Fibroblast of the aortic adventitia (primary cell): ENCODE data around the gene PLPP2. TPM values are rescaled to one million over a fixed set of nuclear protein-coding genes. Genes with fewer than 3 reads are reported as not detected.
"Not testable (repeated sequence)": the region's sequence is repeated elsewhere in the genome, so short reads cannot be mapped to it uniquely, and the experiment has no call there.

ENCODE experiments used
- DNase-seq: peaks from one replicate; pipeline ENCODE4 v3.0.0-alpha.2; 2010; ENCODE audit warnings: low read depth
- H3K4me3 ChIP-seq: 2 replicates; pipeline ENCODE4 v1.5.1; 2011; ENCODE audit warnings: low read depth, mild to moderate bottlenecking, control low read depth, low read length, moderate library complexity
- total RNA-seq: library from RNA; depleted of rRNA; stranded (reverse); fragments of >200 nt; gene quantifications from 2 replicates; pipeline ENCODE4 v1.2.3, GENCODE V29; 2012; ENCODE audit warnings: low replicate concordance
- TF ChIP-seq, protein P1 (sequence below): IDR thresholded peaks from 2 replicates; pipeline ENCODE4 v1.5.1; 2011; ENCODE audit warnings: mild to moderate bottlenecking, low read length, control low read depth, inconsistent platforms; ENCODE audit not compliant: insufficient read depth

PLPP2 gene
- total RNA-seq, 1 donor, result 16.6 TPM

DNA sequence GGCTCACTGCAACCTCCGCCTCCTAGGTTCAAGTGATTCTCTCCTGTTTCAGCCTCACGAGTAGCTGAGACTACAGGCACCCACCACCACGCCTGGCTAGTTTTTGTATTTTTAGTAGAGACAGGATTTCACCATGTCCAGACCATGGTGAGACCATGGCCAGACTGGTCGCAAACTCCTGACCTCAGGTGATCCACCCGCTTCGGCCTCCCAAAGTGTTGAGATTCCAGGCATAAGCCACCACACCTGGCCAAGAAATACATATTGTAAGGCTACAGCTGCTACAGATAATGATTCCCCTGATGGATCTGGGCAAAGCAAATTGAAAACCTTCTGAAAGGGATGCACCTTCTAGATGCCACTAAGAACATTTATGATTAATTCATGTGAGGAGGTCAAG, 17.8 kb downstream of the PLPP2 start:
- DNase-seq, result no peak
- no peak overlapping the region for H3K4me3 ChIP-seq
- TF ChIP-seq, protein P1, sequence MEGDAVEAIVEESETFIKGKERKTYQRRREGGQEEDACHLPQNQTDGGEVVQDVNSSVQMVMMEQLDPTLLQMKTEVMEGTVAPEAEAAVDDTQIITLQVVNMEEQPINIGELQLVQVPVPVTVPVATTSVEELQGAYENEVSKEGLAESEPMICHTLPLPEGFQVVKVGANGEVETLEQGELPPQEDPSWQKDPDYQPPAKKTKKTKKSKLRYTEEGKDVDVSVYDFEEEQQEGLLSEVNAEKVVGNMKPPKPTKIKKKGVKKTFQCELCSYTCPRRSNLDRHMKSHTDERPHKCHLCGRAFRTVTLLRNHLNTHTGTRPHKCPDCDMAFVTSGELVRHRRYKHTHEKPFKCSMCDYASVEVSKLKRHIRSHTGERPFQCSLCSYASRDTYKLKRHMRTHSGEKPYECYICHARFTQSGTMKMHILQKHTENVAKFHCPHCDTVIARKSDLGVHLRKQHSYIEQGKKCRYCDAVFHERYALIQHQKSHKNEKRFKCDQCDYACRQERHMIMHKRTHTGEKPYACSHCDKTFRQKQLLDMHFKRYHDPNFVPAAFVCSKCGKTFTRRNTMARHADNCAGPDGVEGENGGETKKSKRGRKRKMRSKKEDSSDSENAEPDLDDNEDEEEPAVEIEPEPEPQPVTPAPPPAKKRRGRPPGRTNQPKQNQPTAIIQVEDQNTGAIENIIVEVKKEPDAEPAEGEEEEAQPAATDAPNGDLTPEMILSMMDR, result no peak

DNA sequence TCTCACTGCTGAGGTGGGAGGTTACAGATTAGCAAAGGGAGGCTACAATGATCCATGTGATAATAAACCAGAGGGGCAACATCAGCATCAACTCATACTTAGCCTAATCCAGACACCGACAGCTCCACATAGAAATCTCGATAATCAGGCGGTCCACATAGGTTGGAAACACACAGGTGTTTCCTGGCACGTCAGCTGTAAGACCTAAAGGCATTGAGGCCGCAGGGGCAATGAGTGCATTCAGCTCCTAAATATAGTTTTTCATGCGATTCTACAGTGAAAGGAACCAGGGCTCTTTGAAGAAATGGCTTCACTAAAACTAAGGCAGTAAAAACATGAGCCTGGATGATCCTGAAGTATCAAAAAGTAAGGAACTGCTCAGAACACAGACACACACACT, 19.3 kb downstream of the PLPP2 start:
- DNase-seq, result no peak
- H3K4me3 ChIP-seq, result no peak overlapping the region
- TF ChIP-seq, protein P1, result no peak

DNA sequence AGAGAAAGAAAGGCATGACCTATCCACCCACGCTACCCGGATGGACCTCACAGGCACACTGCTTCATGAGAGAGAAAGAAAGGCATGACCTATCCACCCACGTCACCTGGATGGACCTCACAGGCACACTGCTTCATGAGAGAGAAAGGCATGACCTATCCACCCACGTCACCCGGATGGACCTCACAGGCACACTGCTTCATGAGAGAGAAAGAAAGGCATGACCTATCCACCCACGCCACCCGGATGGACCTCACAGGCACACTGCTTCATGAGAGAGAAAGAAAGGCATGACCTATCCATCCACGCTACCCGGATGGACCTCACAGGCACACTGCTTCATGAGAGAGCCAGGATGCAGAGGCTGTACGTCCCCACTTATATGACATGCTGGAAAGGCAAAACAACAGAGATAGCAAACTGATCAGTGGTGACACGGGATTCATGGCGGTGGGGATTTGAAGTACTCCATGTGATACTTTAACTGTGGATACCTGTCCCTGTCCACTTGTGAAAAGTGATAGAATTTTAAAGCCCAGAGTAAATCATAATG, 20.4 kb downstream of the PLPP2 start:
- DNase-seq, H3K4me3 ChIP-seq: not testable (repeated sequence)

DNA sequence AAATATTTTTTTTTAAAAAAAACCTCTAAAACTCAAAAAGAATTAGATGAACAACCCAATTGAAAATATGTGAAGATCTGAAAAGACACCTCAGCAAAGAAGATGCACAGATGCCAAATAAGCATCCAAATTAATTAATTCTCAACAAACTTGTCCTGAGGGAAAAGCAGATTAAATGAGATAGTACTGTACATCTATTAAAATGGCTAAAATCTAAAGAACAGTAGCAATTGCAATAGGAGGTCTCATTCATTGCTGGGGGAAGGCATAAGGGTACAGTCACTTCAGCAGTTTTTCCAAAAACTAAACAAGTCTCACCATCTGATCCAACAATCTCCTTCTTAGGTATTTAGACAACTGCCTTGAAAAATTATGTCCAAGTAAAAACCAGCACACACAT, 22.0 kb downstream of the PLPP2 start:
- no peak for DNase-seq
- TF ChIP-seq, protein P1, result no peak
- no peak overlapping the region for H3K4me3 ChIP-seq

DNA sequence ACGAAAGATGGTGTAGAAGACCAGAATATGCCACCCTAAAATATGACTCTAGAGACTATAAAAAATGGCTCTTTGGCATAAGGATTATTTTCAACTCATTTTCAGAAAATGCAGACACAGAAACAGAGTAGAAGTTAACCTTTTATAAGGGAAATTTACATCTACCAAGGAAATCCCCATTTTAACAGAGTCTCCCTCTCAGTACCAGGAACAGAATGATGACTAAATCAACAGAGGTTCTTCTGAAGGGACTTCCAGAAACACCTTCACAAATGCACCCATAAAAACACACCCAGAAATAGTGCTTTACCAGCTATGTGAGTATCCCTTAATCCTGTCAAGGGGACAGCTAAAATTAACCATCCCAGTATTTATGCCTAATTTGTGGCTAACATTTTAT, 29.1 kb downstream of the PLPP2 start:
- TF ChIP-seq, protein P1, result no peak
- DNase-seq, result no peak

DNA sequence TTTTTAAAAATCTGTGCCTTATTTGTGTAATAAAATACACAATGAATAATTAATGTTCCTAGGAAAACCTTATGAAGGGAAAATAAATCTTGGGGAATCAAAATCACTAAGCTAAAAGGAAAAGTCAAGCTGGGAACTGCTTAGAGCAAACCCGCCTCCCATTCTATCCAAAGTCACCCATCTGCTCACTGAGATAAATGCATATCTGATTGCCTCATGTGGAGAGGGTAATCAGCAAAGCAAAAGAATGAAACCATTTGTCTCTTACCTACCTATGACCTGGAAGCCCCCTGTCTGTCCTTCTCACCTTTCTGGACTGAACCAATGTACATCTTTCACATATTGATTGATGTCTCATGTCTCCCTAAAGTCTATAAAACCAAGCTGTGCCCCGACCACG, 34.4 kb downstream of the PLPP2 start:
- not testable (repeated sequence) for H3K4me3 ChIP-seq, DNase-seq

More for the DNA sequence above, 29.1 kb downstream of the PLPP2 start:
- H3K4me3 ChIP-seq, result no peak overlapping the region

DNA sequence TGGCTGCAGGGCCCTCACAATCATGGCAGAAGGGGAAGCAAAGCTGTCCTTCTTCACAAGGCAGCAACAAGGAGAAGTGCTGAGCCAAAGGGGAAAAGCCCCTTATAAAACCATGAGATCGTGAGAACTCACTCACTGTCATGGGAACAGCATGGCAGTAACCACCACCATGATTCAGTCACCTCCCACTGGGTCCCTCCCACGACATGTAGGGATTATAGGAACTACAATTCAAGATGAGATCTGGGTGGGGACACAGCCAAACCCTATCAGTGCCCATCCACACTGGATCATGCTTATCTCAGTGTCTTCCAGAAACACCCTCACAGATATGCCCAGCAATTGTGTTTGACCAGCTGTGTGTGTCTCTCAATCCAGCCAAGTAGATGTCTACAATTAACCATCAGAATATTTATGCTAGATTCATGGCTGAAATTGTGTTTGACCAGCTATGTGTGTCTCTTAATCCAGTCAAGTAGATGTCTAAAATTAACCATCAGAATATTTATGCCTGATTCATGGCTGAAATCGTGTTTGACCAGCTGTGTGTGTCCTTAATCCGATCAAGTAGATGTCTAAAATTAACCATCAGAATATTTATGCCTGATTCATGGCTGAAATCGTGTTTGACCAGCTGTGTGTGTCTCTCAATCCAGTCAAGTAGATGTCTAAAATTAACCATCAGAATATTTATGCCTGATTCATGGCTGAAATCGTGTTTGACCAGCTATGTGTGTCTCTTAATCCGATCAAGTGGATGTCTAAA, 38.6 kb downstream of the PLPP2 start:
- not testable (repeated sequence) for DNase-seq, H3K4me3 ChIP-seq

DNA sequence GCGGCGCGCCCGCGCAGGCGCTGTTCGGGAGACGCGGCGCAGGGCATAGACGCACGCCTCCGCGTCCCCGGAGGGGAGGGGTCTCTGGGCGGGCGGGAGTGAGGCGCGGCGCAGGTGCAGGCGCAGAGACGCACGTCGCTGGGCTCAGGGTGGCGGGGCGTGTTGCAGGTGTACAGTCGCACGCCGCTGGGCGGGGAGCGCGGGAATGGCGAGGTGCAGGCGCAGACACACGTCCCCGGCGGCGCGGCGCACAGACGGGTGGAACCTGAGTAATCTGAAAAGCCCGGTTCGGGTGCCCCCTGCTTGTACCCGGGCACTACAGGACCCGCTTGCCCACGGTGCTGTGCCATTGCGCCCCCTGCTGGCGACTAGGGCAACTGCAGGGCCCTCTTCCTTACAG, 44.7 kb downstream of the PLPP2 start:
- DNase-seq, result no peak
- H3K4me3 ChIP-seq, result no peak overlapping the region
- TF ChIP-seq, protein P1, result no peak

DNA sequence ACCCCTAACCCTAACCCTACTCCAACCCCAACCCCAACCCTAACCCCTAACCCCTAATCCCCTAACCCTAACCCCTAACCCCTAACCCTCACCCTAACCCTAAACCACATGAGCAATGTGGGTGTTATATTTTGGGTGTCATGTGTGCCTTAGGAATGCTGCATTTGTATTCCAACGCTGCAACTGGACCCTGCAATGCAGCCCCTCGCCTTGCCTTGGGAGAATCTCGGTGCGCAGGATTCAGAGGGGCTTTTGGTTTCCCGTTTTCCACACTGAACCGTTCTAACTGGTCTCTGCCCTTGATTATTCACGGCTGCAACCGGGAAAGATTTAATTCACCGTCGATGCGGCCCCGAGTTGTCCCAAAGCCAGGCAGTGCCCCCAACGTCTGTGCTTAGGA, 45.3 kb downstream of the PLPP2 start:
- peak overlapping the region; percentile 53 for H3K4me3 ChIP-seq
- DNase-seq, result not testable (repeated sequence)
